ENCODE measurements around the gene TM7SF2. TPM values are rescaled to one million over a fixed set of nuclear protein-coding genes. Genes with fewer than 3 reads are reported as not detected.
"Not testable (repeated sequence)": the region's sequence is repeated elsewhere in the genome, so short reads cannot be mapped to it uniquely, and the experiment has no call there.

The TM7SF2 gene
- total RNA-seq, 2 experiments from 2014 or later, result 10.9 to 11.9 TPM

GRCh38 chr11:65118097-65118837 is 6.6 kb downstream of the TM7SF2 start:
- peaks cover 69% of the 10 kb centered on the region for H3K4me1 Mint-ChIP-seq (ENCODE audit: low read depth)
- no peaks in the 10 kb centered on the region for H3K27me3 Mint-ChIP-seq (ENCODE audit: low read depth)
- peak overlapping the region; percentile 87 for H3K4me3 Mint-ChIP-seq
- intact Hi-C loops (cut with micrococcal nuclease), result loop anchor here (1.0 to 5.0 kb wide), 2 partner anchors 8 to 146 kb away; partner anchors contain the start of gene MAJIN
- no peaks in the 10 kb centered on the region for H3K9me3 Mint-ChIP-seq
- peaks cover 36% of the 10 kb centered on the region for H3K36me3 Mint-ChIP-seq (ENCODE audit: low read depth)
- no peak for DNase-seq
- peak overlapping the region; percentile 80 for H3K27ac Mint-ChIP-seq
- CTCF ChIA-PET, result interaction anchor here (0.7 to 2.0 kb wide), 8 partner anchors 11 to 452 kb away, joined by 3 to 8 read pairs (median 3); partner anchors contain the start of gene ZNRD2

- DNase-seq; H3K27me3 Mint-ChIP-seq (ENCODE audit: low read depth); H3K4me3 Mint-ChIP-seq; H3K9me3 Mint-ChIP-seq: not testable (repeated sequence)
- intact Hi-C loops (cut with micrococcal nuclease), result loop anchor here (1.0 to 5.0 kb wide), 2 partner anchors 9 to 147 kb away; partner anchors contain the start of gene MAJIN
- peak overlapping the region; percentile 99 for H3K27ac Mint-ChIP-seq
- CTCF ChIA-PET, result interaction anchor here (0.7 to 2.0 kb wide), 6 partner anchors 9 to 452 kb away, joined by 3 to 8 read pairs (median 3); partner anchors contain the start of gene ZNRD2
- peaks cover 66% of the 10 kb centered on the region for H3K4me1 Mint-ChIP-seq (ENCODE audit: low read depth)
- peaks cover 36% of the 10 kb centered on the region for H3K36me3 Mint-ChIP-seq (ENCODE audit: low read depth)
Measured at GRCh38 chr11:65118891-65119669, 7.4 kb downstream of the TM7SF2 start.

- Mint-ChIP-seq H3K36me3 (ENCODE audit: low read depth) (peaks cover 39% of the 10 kb centered on the region), H3K27me3 (ENCODE audit: low read depth) (no peaks in the 10 kb centered on the region), H3K9me3 (no peaks in the 10 kb centered on the region), H3K4me3 (peak overlapping the region; percentile 42), H3K27ac (peak overlapping the region; percentile 99), H3K4me1 (ENCODE audit: low read depth) (peaks cover 68% of the 10 kb centered on the region)
- intact Hi-C loops (cut with micrococcal nuclease), result loop anchor here (5.0 kb wide), 1 partner anchor 147 kb away; the partner anchor contains the start of gene MAJIN
- DNase-seq, result no peak
- CTCF ChIA-PET, result interaction anchor here (0.9 to 2.0 kb wide), 2 partner anchors 9 to 272 kb away, joined by 3 to 8 read pairs; no protein-coding TSS in a partner anchor
Measured at GRCh38 chr11:65119670-65119995, 8.0 kb downstream of the TM7SF2 start.

GRCh38 chr11:65120831-65121230 is 9.2 kb downstream of the TM7SF2 start:
- intact Hi-C loops (cut with micrococcal nuclease), result no loop called here
- CTCF ChIA-PET, result interaction anchor here (1.0 to 2.8 kb wide), 2 partner anchors 9 to 335 kb away, joined by 3 to 24 read pairs; partner anchors contain the start of gene TM7SF2

GRCh38 chr11:65121447-65121864 is 9.8 kb downstream of the TM7SF2 start:
- H3K27ac Mint-ChIP-seq, result peak overlapping the region; percentile 99

More at GRCh38 chr11:65120831-65121230, 9.2 kb downstream of the TM7SF2 start:
- Mint-ChIP-seq H3K27ac (peak overlapping the region; percentile 99), H3K9me3 (no peaks in the 10 kb centered on the region), H3K4me3 (peak overlapping the region; percentile 99), H3K36me3 (ENCODE audit: low read depth) (peaks cover 38% of the 10 kb centered on the region), H3K27me3 (ENCODE audit: low read depth) (no peaks in the 10 kb centered on the region), H3K4me1 (ENCODE audit: low read depth) (peaks cover 59% of the 10 kb centered on the region)
- no peak for DNase-seq

GRCh38 chr11:65121865-65122696 is 10.4 kb downstream of the TM7SF2 start, which contains the start of the genes FAU and MRPL49:
FAU (minus strand) TSS chr11:65122134; CDS start chr11:65121813, 321 bp downstream.
MRPL49 (plus strand) TSS chr11:65122321; CDS start chr11:65122347, 26 bp downstream.
- peak; percentile 100 for DNase-seq
- no peaks in the 10 kb centered on the region for H3K27me3 Mint-ChIP-seq (ENCODE audit: low read depth)
- H3K9me3 Mint-ChIP-seq, result no peaks in the 10 kb centered on the region
- peaks cover 37% of the 10 kb centered on the region for H3K36me3 Mint-ChIP-seq (ENCODE audit: low read depth)
- intact Hi-C loops (cut with micrococcal nuclease), result loop anchor here (1.0 to 2.0 kb wide), 5 partner anchors 13 to 319 kb away; partner anchors contain the start of genes CAPN1, CDCA5, MAP4K2 and VPS51
- peak within 1 kb of the TSS; percentile 99 for H3K27ac Mint-ChIP-seq
- CTCF ChIA-PET, result interaction anchor here (0.6 to 2.8 kb wide), 3 partner anchors 11 to 59 kb away, joined by 3 to 24 read pairs (median 3); partner anchors contain the start of gene TM7SF2
- H3K4me3 Mint-ChIP-seq, result peak within 1 kb of the TSS; percentile 99
- peaks cover 50% of the 10 kb centered on the region for H3K4me1 Mint-ChIP-seq (ENCODE audit: low read depth)

More at GRCh38 chr11:65121447-65121864, 9.8 kb downstream of the TM7SF2 start:
- intact Hi-C loops (cut with micrococcal nuclease), result no loop called here
- DNase-seq, result peak; percentile 35
- peaks cover 40% of the 10 kb centered on the region for H3K36me3 Mint-ChIP-seq (ENCODE audit: low read depth)
- no peaks in the 10 kb centered on the region for H3K9me3 Mint-ChIP-seq
- H3K27me3 Mint-ChIP-seq (ENCODE audit: low read depth), result no peaks in the 10 kb centered on the region
- CTCF ChIA-PET, result interaction anchor here (0.6 to 2.8 kb wide), 2 partner anchors 10 to 58 kb away, joined by 3 to 24 read pairs; partner anchors contain the start of gene TM7SF2
- H3K4me3 Mint-ChIP-seq, result peak overlapping the region; percentile 99
- H3K4me1 Mint-ChIP-seq (ENCODE audit: low read depth), result peaks cover 54% of the 10 kb centered on the region

GRCh38 chr11:65124480-65125196 is 13.0 kb downstream of the TM7SF2 start:
- no peaks in the 10 kb centered on the region for H3K9me3 Mint-ChIP-seq
- peaks cover 37% of the 10 kb centered on the region for H3K4me1 Mint-ChIP-seq (ENCODE audit: low read depth)
- no peak for DNase-seq
- peak overlapping the region; percentile 14 for H3K27ac Mint-ChIP-seq
- H3K4me3 Mint-ChIP-seq, result peak overlapping the region; percentile 10
- H3K36me3 Mint-ChIP-seq (ENCODE audit: low read depth), result peaks cover 27% of the 10 kb centered on the region
- CTCF ChIA-PET, result interaction anchor here (2.1 kb wide), 1 partner anchor 14 kb away, joined by 7 read pairs; no protein-coding TSS in a partner anchor
- H3K27me3 Mint-ChIP-seq (ENCODE audit: low read depth), result no peaks in the 10 kb centered on the region
- intact Hi-C loops (cut with micrococcal nuclease), result no loop called here

GRCh38 chr11:65125197-65126056 is 13.8 kb downstream of the TM7SF2 start:
- Mint-ChIP-seq H3K36me3 (ENCODE audit: low read depth) (peaks cover 20% of the 10 kb centered on the region), H3K27me3 (ENCODE audit: low read depth) (no peaks in the 10 kb centered on the region), H3K4me3 (no peak overlapping the region), H3K4me1 (ENCODE audit: low read depth) (peaks cover 29% of the 10 kb centered on the region), H3K27ac (peak overlapping the region; percentile 12), H3K9me3 (no peaks in the 10 kb centered on the region)
- DNase-seq, result no peak
- intact Hi-C loops (cut with micrococcal nuclease), result no loop called here
- CTCF ChIA-PET, result interaction anchor here (2.1 kb wide), 1 partner anchor 15 kb away, joined by 7 read pairs; no protein-coding TSS in a partner anchor

- H3K4me3 Mint-ChIP-seq, result no peak overlapping the region
- CTCF ChIA-PET, result no interaction called here
- intact Hi-C loops (cut with micrococcal nuclease), result no loop called here
- peaks cover 15% of the 10 kb centered on the region for H3K36me3 Mint-ChIP-seq (ENCODE audit: low read depth)
- no peaks in the 10 kb centered on the region for H3K27me3 Mint-ChIP-seq (ENCODE audit: low read depth)
- DNase-seq, result no peak
- H3K4me1 Mint-ChIP-seq (ENCODE audit: low read depth), result peaks cover 21% of the 10 kb centered on the region
- H3K9me3 Mint-ChIP-seq, result no peaks in the 10 kb centered on the region
- H3K27ac Mint-ChIP-seq, result no peak overlapping the region
Measured at GRCh38 chr11:65126624-65127274, 15.1 kb downstream of the TM7SF2 start.

Data from activated naive CD4-positive, alpha-beta T cell treated with anti-CD3 and anti-CD28 coated beads for 36 hours (primary cell).